ENCODE results near the gene ENO2.

ENO2 gene

DNA sequence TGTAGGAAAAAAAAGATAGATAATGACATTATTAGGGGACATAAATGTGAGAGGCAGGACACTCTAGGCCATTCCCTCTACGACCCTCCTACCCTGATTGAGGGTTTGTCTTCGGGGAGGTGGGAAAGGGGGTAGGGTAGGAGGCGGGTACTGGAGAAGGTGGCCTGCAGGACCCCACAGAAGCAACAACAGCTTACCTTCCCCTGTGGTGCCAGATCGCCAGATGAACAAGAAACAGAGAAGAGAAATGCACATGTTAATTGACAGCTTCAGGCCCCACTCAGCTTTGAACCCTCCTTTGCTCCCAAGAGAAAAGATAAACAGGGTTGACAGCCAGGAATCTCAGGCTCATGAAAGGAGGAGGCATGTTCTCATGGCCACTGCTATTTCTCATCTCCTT lies 51.3 kb downstream of the ENO2 start:
- in situ Hi-C loops (cut with MboI; ENCODE audit: low pct_unique_long_range_greater_than_20kb, low sequenced_read_pairs): no loop called here
- DNase-seq: no peak

DNA sequence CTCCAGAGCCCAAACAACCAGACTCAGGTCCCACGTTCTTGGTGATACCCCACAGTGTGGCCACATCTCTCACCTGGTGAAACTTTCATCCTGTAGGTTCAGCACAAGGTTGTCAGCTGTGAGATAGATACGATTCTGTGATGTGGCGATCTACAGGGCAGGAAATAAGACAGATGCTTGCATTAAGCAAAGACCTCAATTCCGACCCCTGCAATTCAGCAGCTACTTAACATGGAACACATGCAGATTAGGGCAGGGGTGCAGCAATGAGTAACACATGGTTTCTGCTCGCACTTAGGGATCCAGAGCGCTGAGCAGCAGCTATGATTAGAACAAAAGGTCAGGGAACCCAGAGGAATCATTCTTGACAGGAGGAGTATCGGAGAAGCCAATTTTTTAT lies 52.0 kb downstream of the ENO2 start:
- in situ Hi-C loops (cut with MboI; ENCODE audit: low pct_unique_long_range_greater_than_20kb, low sequenced_read_pairs): no loop called here
- DNase-seq: no peak

DNA sequence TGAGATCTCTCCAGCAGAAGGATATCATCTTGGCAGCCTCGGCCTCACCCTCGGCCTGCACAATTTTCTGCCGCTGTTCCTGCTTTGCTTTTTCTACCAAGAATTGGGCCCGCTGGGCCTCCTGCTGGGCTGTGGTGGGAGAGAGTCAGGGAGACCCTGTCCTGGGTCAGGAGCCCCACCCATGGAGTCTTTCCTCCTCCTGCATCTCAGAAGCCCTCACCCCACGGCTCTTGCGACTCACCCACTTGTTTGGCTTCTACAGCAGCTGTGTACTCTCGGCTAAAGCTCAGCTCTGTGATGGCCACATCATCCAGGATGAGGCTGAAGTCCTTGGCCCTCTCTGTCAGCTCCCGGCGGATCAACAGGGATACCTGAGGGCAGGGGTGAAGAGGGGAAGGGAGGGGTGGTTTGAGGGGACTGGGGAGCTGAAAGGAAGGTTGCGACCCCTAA lies 53.3 kb downstream of the ENO2 start:
- no peak for DNase-seq
- in situ Hi-C loops (cut with MboI; ENCODE audit: low pct_unique_long_range_greater_than_20kb, low sequenced_read_pairs): no loop called here

DNA sequence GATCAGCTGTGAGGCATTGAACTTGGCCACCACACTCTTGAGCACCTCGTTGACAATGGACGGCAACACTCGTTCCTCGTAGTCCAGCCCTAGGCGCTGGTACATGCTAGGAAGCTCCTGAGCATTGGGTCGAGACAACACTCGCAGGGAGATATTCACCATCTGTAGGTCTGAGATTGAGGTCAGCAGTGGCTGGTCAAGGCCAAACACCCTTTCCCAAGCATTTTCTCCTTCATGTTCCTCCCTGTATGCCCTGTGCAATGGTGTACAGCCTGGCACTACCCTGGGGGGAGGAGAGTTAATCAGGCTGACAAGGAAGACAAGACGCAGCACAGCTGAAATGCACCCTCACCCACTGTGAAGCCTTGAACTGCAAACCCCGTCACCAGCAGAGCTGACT lies 54.0 kb downstream of the ENO2 start:
- in situ Hi-C loops (cut with MboI; ENCODE audit: low pct_unique_long_range_greater_than_20kb, low sequenced_read_pairs): no loop called here
- DNase-seq: no peak

DNA sequence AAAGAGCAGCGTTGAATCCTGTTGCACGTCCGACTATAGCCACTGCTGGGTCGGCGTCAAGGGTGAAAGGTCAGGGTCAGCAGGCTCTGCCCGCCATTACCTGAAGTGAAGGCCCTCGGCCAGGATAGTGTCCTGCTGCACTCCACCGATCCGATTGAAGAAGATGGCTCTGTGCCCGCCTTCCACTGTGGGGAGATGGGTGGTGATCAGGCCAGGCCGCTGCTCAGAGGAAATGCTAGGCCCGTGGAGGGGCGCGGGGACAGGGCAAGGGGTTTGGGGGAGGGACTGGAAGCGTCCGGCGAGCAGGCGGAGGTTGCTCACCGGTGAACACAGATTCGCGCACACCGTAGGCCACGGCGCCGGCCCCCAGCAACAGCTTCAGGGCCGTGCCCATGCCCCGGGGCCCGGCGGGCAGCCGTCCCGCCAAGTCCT lies 55.7 kb downstream of the ENO2 start:
- DNase-seq: no peak
- in situ Hi-C loops (cut with MboI; ENCODE audit: low pct_unique_long_range_greater_than_20kb, low sequenced_read_pairs): no loop called here

All from KBM-7 (cell line).